Measurements from ENCODE around the gene KRI1. TPM values are rescaled to one million over a fixed set of nuclear protein-coding genes. Genes with fewer than 3 reads are reported as not detected.

KRI1 gene
- total and polyA plus RNA-seq, 4 donors: 12.8 to 26.0 (median 19.1) TPM

DNA sequence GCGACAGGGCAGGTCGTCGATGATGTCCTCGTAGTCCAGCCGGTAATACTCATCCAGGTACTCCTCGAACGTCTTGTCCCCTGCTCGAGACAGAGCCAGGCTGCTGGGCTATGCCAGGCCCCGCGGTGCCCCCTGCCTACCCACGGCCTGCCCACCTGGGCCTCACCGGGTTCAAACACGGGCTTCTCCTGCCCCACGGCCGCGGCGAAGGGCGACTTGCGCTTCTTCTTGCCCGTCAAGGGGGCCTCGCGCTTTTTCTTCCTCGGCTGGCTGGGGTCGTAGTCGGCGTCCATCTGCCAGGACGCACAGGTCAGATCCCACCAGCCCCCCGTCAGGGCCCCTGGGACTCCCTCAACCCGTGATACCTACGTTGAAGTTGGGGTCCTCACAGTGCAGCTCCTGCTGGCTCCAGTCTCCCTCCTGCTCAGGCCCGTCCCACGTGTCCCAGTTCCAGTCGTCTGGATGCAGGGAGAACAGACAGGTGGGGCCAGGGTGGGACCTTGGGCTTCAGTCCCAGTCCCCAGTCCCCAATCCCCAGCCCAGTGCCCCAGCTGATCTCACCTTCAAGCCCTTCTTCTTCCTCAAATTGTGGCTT lies 8.1 kb downstream of the KRI1 start:
- Histone ChIP-seq H3K36me3 (ENCODE audit: control insufficient read depth in 4 of 4, insufficient read depth in 4 of 4, low read length in 4 of 4) (peaks cover 14 to 73% (median 31%) of the 10 kb centered on the region in 4 donors), H3K27ac (ENCODE audit: low read depth in 1 of 2, low read length in 1 of 2) (no peak overlapping the region), H3K9me3 (ENCODE audit: control insufficient read depth in 4 of 4, insufficient read depth in 3 of 4, low read length in 3 of 4) (no peaks in the 10 kb centered on the region), H3K9ac (ENCODE audit: insufficient read depth in 1 of 2, low read length in 2 of 2) (no peak overlapping the region), H3K4me3 (no peak overlapping the region), H3K4me1 (ENCODE audit: control insufficient read depth in 5 of 5, insufficient read depth in 5 of 5, low read length in 5 of 5) (no peaks in the 10 kb centered on the region), H3K27me3 (ENCODE audit: control insufficient read depth in 3 of 3, insufficient read depth in 3 of 3, low read length in 2 of 3) (no peaks in the 10 kb centered on the region)
- 96% methylated on average over 33 of the region's 33 CpGs for WGBS, 2 donors
- DNase-seq (no peak), ATAC-seq (ENCODE audit: insufficient read depth, low FRiP score) (no peak)
- TF ChIP-seq, protein P1, sequence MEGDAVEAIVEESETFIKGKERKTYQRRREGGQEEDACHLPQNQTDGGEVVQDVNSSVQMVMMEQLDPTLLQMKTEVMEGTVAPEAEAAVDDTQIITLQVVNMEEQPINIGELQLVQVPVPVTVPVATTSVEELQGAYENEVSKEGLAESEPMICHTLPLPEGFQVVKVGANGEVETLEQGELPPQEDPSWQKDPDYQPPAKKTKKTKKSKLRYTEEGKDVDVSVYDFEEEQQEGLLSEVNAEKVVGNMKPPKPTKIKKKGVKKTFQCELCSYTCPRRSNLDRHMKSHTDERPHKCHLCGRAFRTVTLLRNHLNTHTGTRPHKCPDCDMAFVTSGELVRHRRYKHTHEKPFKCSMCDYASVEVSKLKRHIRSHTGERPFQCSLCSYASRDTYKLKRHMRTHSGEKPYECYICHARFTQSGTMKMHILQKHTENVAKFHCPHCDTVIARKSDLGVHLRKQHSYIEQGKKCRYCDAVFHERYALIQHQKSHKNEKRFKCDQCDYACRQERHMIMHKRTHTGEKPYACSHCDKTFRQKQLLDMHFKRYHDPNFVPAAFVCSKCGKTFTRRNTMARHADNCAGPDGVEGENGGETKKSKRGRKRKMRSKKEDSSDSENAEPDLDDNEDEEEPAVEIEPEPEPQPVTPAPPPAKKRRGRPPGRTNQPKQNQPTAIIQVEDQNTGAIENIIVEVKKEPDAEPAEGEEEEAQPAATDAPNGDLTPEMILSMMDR (IDR thresholded peaks at IDR 0.05; ENCODE audit: control extremely low read depth, extremely low read depth): no peak

DNA sequence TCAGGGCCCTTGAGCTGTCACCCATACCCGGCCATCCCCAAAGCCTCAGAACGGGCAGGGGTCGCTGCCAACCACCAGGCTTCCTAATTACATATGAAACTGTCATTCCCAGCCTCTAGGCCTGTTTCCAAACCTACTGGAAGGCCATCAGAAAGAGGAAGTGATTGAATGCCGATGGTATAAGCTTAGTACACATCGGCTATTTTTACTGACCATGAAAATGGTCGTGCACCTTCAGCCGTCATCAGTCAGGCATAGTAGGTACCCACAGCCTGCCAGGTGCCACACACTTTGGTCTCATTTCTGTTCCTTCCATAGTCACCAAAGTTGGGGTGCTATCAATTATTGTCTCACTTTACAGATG lies 10.2 kb downstream of the KRI1 start:
- Histone ChIP-seq H3K9ac (ENCODE audit: insufficient read depth in 1 of 2, low read length in 2 of 2) (no peak overlapping the region), H3K4me3 (no peak overlapping the region), H3K27me3 (ENCODE audit: control insufficient read depth in 3 of 3, insufficient read depth in 3 of 3, low read length in 2 of 3) (no peaks in the 10 kb centered on the region), H3K27ac (ENCODE audit: low read depth in 1 of 2, low read length in 1 of 2) (no peak overlapping the region), H3K9me3 (ENCODE audit: control insufficient read depth in 4 of 4, insufficient read depth in 3 of 4, low read length in 3 of 4) (peaks cover 0 to 5% (median 0%) of the 10 kb centered on the region in 4 donors), H3K36me3 (ENCODE audit: control insufficient read depth in 4 of 4, insufficient read depth in 4 of 4, low read length in 4 of 4) (peaks cover 14 to 73% (median 37%) of the 10 kb centered on the region in 4 donors), H3K4me1 (ENCODE audit: control insufficient read depth in 5 of 5, insufficient read depth in 5 of 5, low read length in 5 of 5) (no peaks in the 10 kb centered on the region)
- WGBS, 2 donors: 54 to 74% methylated on average over 7 of the region's 7 CpGs
- no peak for ATAC-seq (ENCODE audit: insufficient read depth, low FRiP score)
- TF ChIP-seq, protein P1 (IDR thresholded peaks at IDR 0.05; ENCODE audit: control extremely low read depth, extremely low read depth): no peak
- DNase-seq: no peak

DNA sequence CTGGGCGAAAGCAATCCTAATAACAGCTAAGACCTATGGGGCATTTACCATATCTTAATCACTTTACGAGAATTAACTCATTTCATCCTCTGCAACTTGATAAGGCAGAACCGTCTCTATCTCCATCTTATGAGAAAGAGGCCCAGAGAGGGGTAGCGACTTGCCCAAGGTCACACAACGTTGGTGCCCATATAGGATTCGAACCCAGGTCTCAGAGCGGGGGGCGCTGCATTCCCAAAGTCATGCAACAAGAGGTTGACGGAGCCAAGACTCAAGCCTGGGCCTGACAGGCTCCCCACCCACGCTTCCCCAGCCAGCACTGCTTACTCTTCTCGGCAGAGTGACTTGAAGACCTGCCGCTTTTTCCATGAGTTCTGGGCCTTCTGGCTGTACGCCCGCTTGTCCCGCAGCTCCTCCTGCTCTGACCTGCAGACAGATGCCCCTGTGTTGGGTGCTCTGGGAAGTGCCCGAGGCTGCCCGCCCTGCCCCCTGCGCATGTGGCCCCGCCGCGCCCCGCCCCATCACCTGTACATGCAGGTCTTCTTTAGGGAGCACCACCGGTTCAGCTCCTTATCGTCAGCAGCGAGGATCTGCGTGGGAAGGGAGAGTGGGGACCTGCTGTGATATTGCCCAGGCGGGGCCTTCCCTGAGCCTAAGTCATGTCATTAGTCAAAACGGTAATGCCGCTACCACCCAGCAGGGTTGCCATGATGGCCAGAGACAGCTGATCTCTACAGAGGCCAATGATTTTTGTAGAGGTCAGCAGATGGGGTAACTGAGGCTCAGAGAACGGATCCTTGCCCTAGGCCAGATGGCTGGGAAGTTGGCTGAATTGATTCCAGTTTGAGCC lies 10.8 kb downstream of the KRI1 start:
- ATAC-seq (ENCODE audit: insufficient read depth, low FRiP score) (no peak), DNase-seq (no peak)
- 88% methylated on average over 30 of the region's 30 CpGs for WGBS, 2 donors
- Histone ChIP-seq H3K27me3 (ENCODE audit: control insufficient read depth in 3 of 3, insufficient read depth in 3 of 3, low read length in 2 of 3) (no peaks in the 10 kb centered on the region), H3K27ac (ENCODE audit: low read depth in 1 of 2, low read length in 1 of 2) (no peak overlapping the region), H3K9ac (ENCODE audit: insufficient read depth in 1 of 2, low read length in 2 of 2) (no peak overlapping the region), H3K4me3 (no peak overlapping the region), H3K9me3 (ENCODE audit: control insufficient read depth in 4 of 4, insufficient read depth in 3 of 4, low read length in 3 of 4) (peaks cover 0 to 5% (median 0%) of the 10 kb centered on the region in 4 donors), H3K36me3 (ENCODE audit: control insufficient read depth in 4 of 4, insufficient read depth in 4 of 4, low read length in 4 of 4) (peaks cover 13 to 75% (median 35%) of the 10 kb centered on the region in 4 donors), H3K4me1 (ENCODE audit: control insufficient read depth in 5 of 5, insufficient read depth in 5 of 5, low read length in 5 of 5) (no peaks in the 10 kb centered on the region)
- TF ChIP-seq, protein P1 (IDR thresholded peaks at IDR 0.05; ENCODE audit: control extremely low read depth, extremely low read depth): no peak

All from lung (tissue), 12 donors.